ENCODE measurements around the gene ZDHHC14. TPM values are rescaled to one million over a fixed set of nuclear protein-coding genes. Genes with fewer than 3 reads are reported as not detected.

The ZDHHC14 gene
- total RNA-seq, 2 experiments from 2014 or later = 5.2 TPM

- Mint-ChIP-seq H3K27ac (peak overlapping the region; percentile 64), H3K4me1 (peaks cover 7% of the 10 kb centered on the region), H3K36me3 (no peaks in the 10 kb centered on the region), H3K27me3 (no peaks in the 10 kb centered on the region), H3K9me3 (no peaks in the 10 kb centered on the region), H3K4me3 (no peak overlapping the region)
- peak; percentile 56 for DNase-seq
- POLR2A ChIA-PET = no interaction called here
- peak; percentile 64 for ATAC-seq (ENCODE audit: low read depth)
Observed at GRCh38 chr6:157597461-157598312, 216.7 kb downstream of the ZDHHC14 start.

DNA sequence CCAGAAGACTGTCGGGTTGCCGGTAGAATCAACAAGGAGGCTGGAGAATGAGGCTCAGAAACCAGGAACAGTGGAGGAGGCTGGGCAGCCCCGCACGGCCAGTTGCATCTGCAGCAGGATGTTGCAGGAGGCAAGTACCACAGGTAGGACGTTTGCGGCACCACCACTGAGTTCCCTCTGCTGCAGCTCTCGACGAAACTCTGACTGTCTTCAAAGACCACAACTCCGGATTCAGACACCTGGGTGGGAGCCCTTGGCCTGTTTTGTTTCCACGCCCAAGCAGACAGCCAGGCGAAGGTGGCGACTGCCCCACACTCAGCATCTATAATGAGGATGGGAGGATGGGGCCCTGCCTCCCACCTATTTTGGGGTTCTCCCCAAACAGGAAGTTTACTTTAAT, 218.2 kb downstream of the ZDHHC14 start:
- DNase-seq = no peak
- H3K9me3 Mint-ChIP-seq = no peaks in the 10 kb centered on the region
- POLR2A ChIA-PET = no interaction called here

DNA sequence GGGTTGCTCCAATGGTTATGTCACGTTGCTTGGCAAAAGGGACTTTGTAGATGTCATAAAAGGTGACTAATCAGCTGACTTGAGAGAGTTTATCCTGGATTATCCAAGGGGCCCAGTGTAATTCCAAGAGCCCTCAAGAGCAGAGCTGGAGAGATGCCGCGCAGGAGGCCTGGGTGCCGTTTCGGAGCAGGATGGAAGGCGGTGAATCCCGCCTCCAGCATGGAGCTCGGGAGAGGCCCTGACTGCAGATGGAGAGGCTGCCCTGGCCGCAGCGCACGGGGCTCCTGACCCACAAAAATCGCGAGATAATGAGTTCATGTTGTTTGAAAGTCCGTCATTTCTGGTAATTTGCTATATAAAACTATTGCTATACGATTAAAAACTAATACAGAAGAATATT, 219.8 kb downstream of the ZDHHC14 start:
- H3K4me1 Mint-ChIP-seq = peaks cover 7% of the 10 kb centered on the region
- H3K9me3 Mint-ChIP-seq = no peaks in the 10 kb centered on the region
- no peak overlapping the region for H3K4me3 Mint-ChIP-seq
- DNase-seq = no peak
- H3K27me3 Mint-ChIP-seq = peaks cover 2% of the 10 kb centered on the region
- POLR2A ChIA-PET = interaction anchor here (1.0 kb wide), 1 partner anchor 221 kb away, joined by 3 read pairs; no protein-coding TSS in a partner anchor
- no peaks in the 10 kb centered on the region for H3K36me3 Mint-ChIP-seq
- H3K27ac Mint-ChIP-seq = no peak overlapping the region
- ATAC-seq (ENCODE audit: low read depth) = no peak

More for the DNA sequence above, 218.2 kb downstream of the ZDHHC14 start:
- Mint-ChIP-seq H3K36me3 (no peaks in the 10 kb centered on the region), H3K4me3 (no peak overlapping the region), H3K4me1 (peaks cover 7% of the 10 kb centered on the region), H3K27ac (no peak overlapping the region), H3K27me3 (peaks cover under 1% of the 10 kb centered on the region)
- no peak for ATAC-seq (ENCODE audit: low read depth)

DNA sequence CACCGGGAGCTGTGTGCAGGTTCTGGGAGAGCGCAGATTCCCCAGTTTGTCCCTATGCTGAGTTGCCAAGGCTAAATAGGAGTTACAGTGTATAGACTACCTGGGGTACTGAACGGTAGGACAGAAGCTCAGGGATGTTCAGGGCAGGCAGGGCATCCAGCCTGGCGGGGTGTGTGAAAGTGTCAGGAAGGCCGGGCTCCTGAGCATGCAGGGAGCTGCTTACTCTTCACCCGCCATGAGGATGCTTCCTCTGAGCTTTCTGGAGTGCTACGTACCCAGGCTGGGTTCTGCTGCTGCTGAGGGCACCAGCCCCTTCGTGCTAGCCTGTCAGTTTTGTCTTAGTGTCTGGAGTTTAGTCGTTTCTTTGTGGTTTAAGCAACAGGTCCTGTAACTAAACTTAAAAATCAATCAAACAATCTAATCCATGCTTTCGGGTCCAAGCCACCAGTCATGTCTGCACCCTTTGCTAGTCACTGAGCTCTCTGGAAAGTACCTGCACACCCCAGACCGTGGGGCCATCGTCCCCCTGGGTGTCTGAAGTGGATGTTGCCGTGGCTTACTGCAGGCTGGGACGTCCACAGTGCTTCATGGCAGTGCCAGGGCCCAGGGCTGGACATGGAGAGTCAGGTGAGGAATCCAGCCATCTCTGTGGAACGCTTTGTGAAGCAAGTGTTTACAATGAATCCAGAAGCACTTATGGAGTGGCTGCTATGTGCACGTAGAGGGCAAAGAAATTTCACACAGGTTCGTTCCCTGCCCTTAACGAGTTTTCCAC, 221.7 kb downstream of the ZDHHC14 start:
- ATAC-seq (ENCODE audit: low read depth) = no peak

DNA sequence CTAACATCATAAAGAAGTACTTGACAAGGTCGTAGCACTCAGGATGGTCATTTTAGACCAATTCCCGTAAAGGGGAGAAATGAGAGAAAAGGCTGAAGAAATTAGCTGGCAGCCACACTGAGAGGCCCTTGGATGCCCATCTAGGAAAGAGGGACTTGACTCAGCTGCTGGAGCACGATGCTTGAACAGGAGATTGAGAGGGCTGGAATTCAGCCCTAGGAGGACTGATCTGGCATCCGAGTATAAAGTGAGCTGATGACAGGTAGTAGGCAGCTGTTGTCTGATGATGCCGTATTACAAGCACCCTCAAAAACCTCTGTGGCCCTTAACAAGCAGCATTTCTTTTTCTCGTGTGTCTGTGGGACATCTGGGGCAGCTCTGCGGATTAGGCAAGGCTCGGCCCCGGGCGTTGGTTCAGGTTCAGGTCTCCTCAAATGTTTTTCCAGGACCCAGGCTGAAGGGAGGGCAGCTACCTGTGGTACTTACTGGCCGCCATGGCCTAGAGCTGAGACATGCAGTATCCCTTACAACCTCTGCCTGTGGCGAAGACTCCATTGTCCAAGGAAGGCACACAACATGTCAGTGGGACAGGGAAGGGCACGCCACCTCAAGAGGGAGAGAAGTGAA, 222.4 kb downstream of the ZDHHC14 start:
- Mint-ChIP-seq H3K4me1 (no peaks in the 10 kb centered on the region), H3K27me3 (peaks cover 2% of the 10 kb centered on the region), H3K4me3 (no peak overlapping the region), H3K9me3 (no peaks in the 10 kb centered on the region), H3K36me3 (no peaks in the 10 kb centered on the region), H3K27ac (no peak overlapping the region)
- no peak for ATAC-seq (ENCODE audit: low read depth)
- POLR2A ChIA-PET = interaction anchor here (0.6 kb wide), 1 partner anchor 535 kb away, joined by 4 read pairs; no protein-coding TSS in a partner anchor
- DNase-seq = no peak

More for the DNA sequence above, 221.7 kb downstream of the ZDHHC14 start:
- Mint-ChIP-seq H3K9me3 (no peaks in the 10 kb centered on the region), H3K4me3 (no peak overlapping the region), H3K27ac (no peak overlapping the region), H3K4me1 (peaks cover 2% of the 10 kb centered on the region), H3K36me3 (no peaks in the 10 kb centered on the region), H3K27me3 (peaks cover 2% of the 10 kb centered on the region)
- POLR2A ChIA-PET = no interaction called here
- no peak for DNase-seq

DNA sequence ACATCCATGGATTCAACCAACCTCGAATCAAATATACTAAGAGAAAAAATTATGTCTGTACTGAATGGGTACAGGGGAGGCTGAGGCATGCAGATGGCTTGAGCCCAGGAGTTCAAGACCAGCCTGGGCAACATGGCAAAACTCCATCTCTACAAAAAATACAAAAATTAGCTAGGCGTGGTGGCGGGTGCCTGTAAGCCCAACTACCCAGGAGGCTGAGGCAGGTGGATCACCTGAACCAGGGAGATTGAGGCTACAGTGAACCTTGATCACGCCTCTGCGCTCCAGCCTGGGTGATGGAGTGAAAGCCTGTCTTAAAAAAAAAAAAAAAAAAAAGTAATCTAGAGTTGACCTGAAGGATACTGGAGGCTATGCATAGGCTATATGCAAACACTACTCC, 223.0 kb downstream of the ZDHHC14 start:
- Mint-ChIP-seq H3K4me3 (no peak overlapping the region), H3K9me3 (no peaks in the 10 kb centered on the region), H3K36me3 (no peaks in the 10 kb centered on the region), H3K4me1 (no peaks in the 10 kb centered on the region), H3K27me3 (peaks cover 2% of the 10 kb centered on the region), H3K27ac (no peak overlapping the region)
- ATAC-seq (ENCODE audit: low read depth) (no peak), DNase-seq (no peak)
- POLR2A ChIA-PET = interaction anchor here (0.6 kb wide), 1 partner anchor 534 kb away, joined by 4 read pairs; no protein-coding TSS in a partner anchor

GRCh38 chr6:157604816-157605215, 223.8 kb downstream of the ZDHHC14 start:
- POLR2A ChIA-PET = interaction anchor here (0.8 kb wide), 1 partner anchor 281 kb away, joined by 3 read pairs; no protein-coding TSS in a partner anchor
- no peaks in the 10 kb centered on the region for H3K4me1 Mint-ChIP-seq
- H3K4me3 Mint-ChIP-seq = no peak overlapping the region
- no peak for DNase-seq
- H3K9me3 Mint-ChIP-seq = no peaks in the 10 kb centered on the region
- peaks cover 2% of the 10 kb centered on the region for H3K27me3 Mint-ChIP-seq
- no peaks in the 10 kb centered on the region for H3K36me3 Mint-ChIP-seq
- no peak for ATAC-seq (ENCODE audit: low read depth)
- H3K27ac Mint-ChIP-seq = no peak overlapping the region

DNA sequence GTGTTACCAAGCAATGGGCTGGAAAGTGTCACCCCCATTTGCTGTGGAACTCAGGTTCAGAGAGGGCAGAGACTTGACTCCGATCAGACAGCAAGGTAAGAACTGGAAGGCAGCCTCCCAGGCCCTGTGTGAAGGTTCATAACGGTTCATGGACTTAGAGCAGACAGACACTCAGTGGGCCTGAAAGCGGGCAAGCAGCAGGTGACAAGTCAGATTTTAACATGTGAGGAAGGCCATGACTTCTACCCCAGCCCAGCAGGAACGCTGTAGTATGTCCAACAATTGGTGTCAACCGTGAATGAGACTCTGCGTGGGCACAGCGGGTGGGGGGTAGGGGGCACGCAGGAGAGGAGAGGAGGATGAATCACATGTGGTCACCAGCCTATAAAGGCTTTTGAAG, 224.5 kb downstream of the ZDHHC14 start:
- no peak for ATAC-seq (ENCODE audit: low read depth)
- no peak for DNase-seq
- H3K4me3 Mint-ChIP-seq = no peak overlapping the region
- no peaks in the 10 kb centered on the region for H3K9me3 Mint-ChIP-seq
- H3K27me3 Mint-ChIP-seq = peaks cover 2% of the 10 kb centered on the region
- POLR2A ChIA-PET = interaction anchor here (0.8 kb wide), 1 partner anchor 281 kb away, joined by 3 read pairs; no protein-coding TSS in a partner anchor
- no peaks in the 10 kb centered on the region for H3K36me3 Mint-ChIP-seq
- no peaks in the 10 kb centered on the region for H3K4me1 Mint-ChIP-seq
- H3K27ac Mint-ChIP-seq = no peak overlapping the region

- Mint-ChIP-seq H3K27ac (no peak overlapping the region), H3K4me3 (no peak overlapping the region), H3K4me1 (no peaks in the 10 kb centered on the region), H3K9me3 (no peaks in the 10 kb centered on the region), H3K36me3 (no peaks in the 10 kb centered on the region), H3K27me3 (peaks cover 2% of the 10 kb centered on the region)
- ATAC-seq (ENCODE audit: low read depth) (no peak), DNase-seq (no peak)
- POLR2A ChIA-PET = no interaction called here
Observed at GRCh38 chr6:157606516-157606915, 225.5 kb downstream of the ZDHHC14 start.

GRCh38 chr6:157607317-157608109, 226.5 kb downstream of the ZDHHC14 start:
- Mint-ChIP-seq H3K9me3 (no peaks in the 10 kb centered on the region), H3K4me1 (peaks cover 3% of the 10 kb centered on the region), H3K36me3 (no peaks in the 10 kb centered on the region), H3K27ac (no peak overlapping the region), H3K27me3 (peaks cover 2% of the 10 kb centered on the region), H3K4me3 (no peak overlapping the region)
- DNase-seq = no peak
- POLR2A ChIA-PET = no interaction called here
- ATAC-seq (ENCODE audit: low read depth) = no peak

GRCh38 chr6:157608221-157609075, 227.5 kb downstream of the ZDHHC14 start:
- Mint-ChIP-seq H3K27ac (no peak overlapping the region), H3K9me3 (no peaks in the 10 kb centered on the region), H3K27me3 (peaks cover 2% of the 10 kb centered on the region), H3K4me3 (no peak overlapping the region), H3K4me1 (peaks cover 3% of the 10 kb centered on the region), H3K36me3 (no peaks in the 10 kb centered on the region)
- DNase-seq (no peak), ATAC-seq (ENCODE audit: low read depth) (no peak)
- POLR2A ChIA-PET = no interaction called here

DNA sequence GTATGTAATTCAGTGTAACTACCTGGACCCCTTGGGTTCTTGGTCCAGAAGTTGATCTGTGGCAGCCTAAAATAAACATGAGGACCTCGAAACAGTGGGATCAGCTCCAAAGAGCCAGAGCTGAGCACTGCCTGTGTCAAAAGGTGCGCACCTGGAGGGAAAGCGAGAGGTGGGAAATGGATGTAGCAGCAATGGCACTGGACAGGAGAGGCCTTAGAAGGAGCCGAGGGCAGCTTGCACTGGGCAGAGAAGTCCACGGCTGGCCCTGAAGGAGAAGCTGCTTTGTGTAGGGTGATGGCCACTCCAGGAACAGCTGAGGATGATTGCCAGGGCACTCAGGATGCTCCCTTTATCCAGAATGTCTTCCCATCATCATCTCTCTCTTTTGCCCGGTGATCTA, 228.1 kb downstream of the ZDHHC14 start:
- Mint-ChIP-seq H3K36me3 (no peaks in the 10 kb centered on the region), H3K9me3 (no peaks in the 10 kb centered on the region), H3K27me3 (peaks cover 2% of the 10 kb centered on the region), H3K27ac (no peak overlapping the region), H3K4me1 (peaks cover 3% of the 10 kb centered on the region), H3K4me3 (no peak overlapping the region)
- DNase-seq (no peak), ATAC-seq (ENCODE audit: low read depth) (no peak)
- POLR2A ChIA-PET = no interaction called here
